C4-2B (cell line): ENCODE measurements around the gene DNPH1.

ENCODE experiments used
- ZFX ChIP-seq: fragments of 450-650 bp; IDR thresholded peaks from 2 replicates; pipeline ENCODE4 v1.6.1; 2017
- TF ChIP-seq, protein P1 (sequence below): fragments of 450-650 bp; conservative IDR thresholded peaks from 2 replicates; pipeline ENCODE4 v1.5.1; 2017; ENCODE audit warnings: mild to moderate bottlenecking

DNA sequence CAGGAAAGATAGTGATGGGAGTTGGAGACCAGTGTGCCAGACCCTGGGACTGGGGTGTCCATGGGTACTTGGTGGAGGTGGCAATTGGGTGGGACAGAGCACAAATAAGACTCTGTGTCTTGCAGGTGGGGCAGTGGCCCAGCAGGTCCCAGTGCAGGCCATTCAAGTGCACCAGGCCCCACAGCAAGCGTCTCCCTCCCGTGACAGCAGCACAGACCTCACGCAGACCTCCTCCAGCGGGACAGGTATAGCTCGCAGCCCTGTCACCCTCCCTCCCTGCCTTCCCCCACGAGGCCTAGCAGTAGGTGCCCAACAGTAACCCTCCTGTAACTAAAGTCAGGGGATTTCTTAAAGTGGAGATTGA, 52.9 kb downstream of the DNPH1 start:
- TF ChIP-seq, protein P1, sequence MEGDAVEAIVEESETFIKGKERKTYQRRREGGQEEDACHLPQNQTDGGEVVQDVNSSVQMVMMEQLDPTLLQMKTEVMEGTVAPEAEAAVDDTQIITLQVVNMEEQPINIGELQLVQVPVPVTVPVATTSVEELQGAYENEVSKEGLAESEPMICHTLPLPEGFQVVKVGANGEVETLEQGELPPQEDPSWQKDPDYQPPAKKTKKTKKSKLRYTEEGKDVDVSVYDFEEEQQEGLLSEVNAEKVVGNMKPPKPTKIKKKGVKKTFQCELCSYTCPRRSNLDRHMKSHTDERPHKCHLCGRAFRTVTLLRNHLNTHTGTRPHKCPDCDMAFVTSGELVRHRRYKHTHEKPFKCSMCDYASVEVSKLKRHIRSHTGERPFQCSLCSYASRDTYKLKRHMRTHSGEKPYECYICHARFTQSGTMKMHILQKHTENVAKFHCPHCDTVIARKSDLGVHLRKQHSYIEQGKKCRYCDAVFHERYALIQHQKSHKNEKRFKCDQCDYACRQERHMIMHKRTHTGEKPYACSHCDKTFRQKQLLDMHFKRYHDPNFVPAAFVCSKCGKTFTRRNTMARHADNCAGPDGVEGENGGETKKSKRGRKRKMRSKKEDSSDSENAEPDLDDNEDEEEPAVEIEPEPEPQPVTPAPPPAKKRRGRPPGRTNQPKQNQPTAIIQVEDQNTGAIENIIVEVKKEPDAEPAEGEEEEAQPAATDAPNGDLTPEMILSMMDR = no peak
- no peak for TF ChIP-seq ZFX
